Measurements from ENCODE around the gene FLOT1. TPM values are rescaled to one million over a fixed set of nuclear protein-coding genes. Genes with fewer than 3 reads are reported as not detected.

Gene FLOT1
- total and polyA plus RNA-seq, 9 of the 15 experiments (the other 6 are each of a cell fraction or from before 2014, with no cell fraction given): 11.7 to 149 (median 118) TPM

- TF ChIP-seq, protein P1, sequence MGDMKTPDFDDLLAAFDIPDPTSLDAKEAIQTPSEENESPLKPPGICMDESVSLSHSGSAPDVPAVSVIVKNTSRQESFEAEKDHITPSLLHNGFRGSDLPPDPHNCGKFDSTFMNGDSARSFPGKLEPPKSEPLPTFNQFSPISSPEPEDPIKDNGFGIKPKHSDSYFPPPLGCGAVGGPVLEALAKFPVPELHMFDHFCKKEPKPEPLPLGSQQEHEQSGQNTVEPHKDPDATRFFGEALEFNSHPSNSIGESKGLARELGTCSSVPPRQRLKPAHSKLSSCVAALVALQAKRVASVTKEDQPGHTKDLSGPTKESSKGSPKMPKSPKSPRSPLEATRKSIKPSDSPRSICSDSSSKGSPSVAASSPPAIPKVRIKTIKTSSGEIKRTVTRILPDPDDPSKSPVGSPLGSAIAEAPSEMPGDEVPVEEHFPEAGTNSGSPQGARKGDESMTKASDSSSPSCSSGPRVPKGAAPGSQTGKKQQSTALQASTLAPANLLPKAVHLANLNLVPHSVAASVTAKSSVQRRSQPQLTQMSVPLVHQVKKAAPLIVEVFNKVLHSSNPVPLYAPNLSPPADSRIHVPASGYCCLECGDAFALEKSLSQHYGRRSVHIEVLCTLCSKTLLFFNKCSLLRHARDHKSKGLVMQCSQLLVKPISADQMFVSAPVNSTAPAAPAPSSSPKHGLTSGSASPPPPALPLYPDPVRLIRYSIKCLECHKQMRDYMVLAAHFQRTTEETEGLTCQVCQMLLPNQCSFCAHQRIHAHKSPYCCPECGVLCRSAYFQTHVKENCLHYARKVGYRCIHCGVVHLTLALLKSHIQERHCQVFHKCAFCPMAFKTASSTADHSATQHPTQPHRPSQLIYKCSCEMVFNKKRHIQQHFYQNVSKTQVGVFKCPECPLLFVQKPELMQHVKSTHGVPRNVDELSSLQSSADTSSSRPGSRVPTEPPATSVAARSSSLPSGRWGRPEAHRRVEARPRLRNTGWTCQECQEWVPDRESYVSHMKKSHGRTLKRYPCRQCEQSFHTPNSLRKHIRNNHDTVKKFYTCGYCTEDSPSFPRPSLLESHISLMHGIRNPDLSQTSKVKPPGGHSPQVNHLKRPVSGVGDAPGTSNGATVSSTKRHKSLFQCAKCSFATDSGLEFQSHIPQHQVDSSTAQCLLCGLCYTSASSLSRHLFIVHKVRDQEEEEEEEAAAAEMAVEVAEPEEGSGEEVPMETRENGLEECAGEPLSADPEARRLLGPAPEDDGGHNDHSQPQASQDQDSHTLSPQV (IDR thresholded peaks at IDR 0.05): no peak; the same call in none of the 2 replicates
- TF ChIP-seq, protein P2, sequence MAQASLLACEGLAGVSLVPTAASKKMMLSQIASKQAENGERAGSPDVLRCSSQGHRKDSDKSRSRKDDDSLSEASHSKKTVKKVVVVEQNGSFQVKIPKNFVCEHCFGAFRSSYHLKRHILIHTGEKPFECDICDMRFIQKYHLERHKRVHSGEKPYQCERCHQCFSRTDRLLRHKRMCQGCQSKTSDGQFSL (CRISPR knock-in tag; IDR thresholded peaks at IDR 0.05): 0 out of 2 replicates have a peak, but pooled peaks have one; percentile 17
- TF ChIP-seq, protein P2 (tag; IDR thresholded peaks at IDR 0.05): no peak
- TF ChIP-seq ELK1 (CRISPR knock-in tag; IDR thresholded peaks at IDR 0.05) (no peak), CBX8 (IDR thresholded peaks at IDR 0.05; ENCODE audit: borderline replicate concordance, extremely low read depth, low read depth, low read length, poor library complexity, severe bottlenecking) (no peak), PPARD (CRISPR knock-in tag; IDR thresholded peaks at IDR 0.05) (no peak), ZNF12 (CRISPR knock-in tag; IDR thresholded peaks at IDR 0.05) (no peak; the same call in 1 of the 2 replicates), NCOA2 (IDR thresholded peaks at IDR 0.05; ENCODE audit: partially characterized antibody in 2 of 2) (no peak), ZBTB11 (CRISPR knock-in tag; IDR thresholded peaks at IDR 0.05) (peak in 1 of 3 experiments; percentile 57; a peak in 1 of 6 replicates)
- TF ChIP-seq, protein P3, sequence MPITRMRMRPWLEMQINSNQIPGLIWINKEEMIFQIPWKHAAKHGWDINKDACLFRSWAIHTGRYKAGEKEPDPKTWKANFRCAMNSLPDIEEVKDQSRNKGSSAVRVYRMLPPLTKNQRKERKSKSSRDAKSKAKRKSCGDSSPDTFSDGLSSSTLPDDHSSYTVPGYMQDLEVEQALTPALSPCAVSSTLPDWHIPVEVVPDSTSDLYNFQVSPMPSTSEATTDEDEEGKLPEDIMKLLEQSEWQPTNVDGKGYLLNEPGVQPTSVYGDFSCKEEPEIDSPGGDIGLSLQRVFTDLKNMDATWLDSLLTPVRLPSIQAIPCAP (CRISPR knock-in tag; IDR thresholded peaks at IDR 0.05; ENCODE audit: borderline replicate concordance): no peak
- TF ChIP-seq, protein P4, sequence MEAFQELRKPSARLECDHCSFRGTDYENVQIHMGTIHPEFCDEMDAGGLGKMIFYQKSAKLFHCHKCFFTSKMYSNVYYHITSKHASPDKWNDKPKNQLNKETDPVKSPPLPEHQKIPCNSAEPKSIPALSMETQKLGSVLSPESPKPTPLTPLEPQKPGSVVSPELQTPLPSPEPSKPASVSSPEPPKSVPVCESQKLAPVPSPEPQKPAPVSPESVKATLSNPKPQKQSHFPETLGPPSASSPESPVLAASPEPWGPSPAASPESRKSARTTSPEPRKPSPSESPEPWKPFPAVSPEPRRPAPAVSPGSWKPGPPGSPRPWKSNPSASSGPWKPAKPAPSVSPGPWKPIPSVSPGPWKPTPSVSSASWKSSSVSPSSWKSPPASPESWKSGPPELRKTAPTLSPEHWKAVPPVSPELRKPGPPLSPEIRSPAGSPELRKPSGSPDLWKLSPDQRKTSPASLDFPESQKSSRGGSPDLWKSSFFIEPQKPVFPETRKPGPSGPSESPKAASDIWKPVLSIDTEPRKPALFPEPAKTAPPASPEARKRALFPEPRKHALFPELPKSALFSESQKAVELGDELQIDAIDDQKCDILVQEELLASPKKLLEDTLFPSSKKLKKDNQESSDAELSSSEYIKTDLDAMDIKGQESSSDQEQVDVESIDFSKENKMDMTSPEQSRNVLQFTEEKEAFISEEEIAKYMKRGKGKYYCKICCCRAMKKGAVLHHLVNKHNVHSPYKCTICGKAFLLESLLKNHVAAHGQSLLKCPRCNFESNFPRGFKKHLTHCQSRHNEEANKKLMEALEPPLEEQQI (IDR thresholded peaks at IDR 0.05): no peak
Observed at GRCh38 chr6:30717129-30717844, 25.2 kb downstream of the FLOT1 start, which contains the start of gene MDC1 (continued).
